HG03039 (cell line): ENCODE measurements around the gene TRIP13.

Experiments used
- ATAC-seq: cut with Tn5 transposase; IDR thresholded peaks from one replicate; pipeline ENCODE4 v1.9.1; 2021; ENCODE audit warnings: mild to moderate bottlenecking, moderate library complexity; ENCODE audit not compliant: unreplicated experiment

TRIP13 gene

DNA sequence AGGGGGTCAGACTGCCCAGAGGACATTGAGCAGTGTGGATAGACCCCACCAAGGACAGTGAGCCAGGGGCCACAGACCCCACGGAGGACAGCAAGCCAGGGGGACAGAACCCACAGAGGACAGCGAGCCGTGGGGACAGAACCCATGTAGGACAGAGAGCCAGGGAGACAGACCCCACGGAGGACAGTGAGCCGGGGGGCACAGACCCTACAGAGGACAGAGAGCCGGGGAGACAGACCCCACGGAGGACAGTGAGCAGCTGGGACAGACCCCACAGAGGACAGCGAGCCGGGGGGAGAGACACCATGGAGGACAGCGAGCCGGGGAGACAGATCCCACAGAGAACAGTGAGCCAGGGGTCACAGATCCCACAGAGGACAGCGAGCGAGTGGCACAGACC lies 38.5 kb upstream of the TRIP13 start:
- ATAC-seq = no peak

DNA sequence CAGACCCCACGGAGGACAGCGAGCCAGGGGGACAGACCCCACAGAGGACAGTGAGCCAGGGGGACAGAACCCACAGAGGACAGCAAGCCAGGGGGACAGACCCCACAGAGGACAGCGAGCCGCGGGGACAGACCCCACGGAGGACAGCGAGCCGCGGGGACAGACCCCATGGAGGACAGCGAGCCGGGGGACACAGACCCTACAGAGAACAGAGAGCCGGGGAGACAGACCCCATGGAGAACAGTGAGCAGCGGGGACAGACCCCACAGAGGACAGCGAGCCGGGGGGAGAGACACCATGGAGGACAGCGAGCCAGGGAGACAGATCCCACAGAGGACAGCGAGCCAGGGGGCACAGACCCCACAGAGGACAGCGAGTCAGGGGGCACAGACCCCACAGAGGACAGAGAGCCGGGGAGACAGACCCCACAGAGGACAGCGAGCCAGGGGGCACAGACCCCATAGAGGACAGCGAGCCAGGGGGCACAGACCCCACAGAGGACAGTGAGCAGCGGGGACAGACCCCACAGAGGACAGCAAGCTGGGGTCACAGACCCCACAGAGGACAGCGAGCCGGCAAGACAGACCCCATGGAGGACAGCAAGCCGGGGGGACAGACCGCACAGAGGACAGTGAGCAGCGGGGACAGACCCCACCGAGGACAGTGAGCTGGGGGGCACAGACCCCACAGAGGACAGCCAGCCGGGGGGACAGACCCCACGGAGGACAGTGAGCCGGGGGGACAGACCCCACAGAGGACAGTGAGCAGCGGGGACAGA lies 37.5 kb upstream of the TRIP13 start:
- no peak for ATAC-seq

DNA sequence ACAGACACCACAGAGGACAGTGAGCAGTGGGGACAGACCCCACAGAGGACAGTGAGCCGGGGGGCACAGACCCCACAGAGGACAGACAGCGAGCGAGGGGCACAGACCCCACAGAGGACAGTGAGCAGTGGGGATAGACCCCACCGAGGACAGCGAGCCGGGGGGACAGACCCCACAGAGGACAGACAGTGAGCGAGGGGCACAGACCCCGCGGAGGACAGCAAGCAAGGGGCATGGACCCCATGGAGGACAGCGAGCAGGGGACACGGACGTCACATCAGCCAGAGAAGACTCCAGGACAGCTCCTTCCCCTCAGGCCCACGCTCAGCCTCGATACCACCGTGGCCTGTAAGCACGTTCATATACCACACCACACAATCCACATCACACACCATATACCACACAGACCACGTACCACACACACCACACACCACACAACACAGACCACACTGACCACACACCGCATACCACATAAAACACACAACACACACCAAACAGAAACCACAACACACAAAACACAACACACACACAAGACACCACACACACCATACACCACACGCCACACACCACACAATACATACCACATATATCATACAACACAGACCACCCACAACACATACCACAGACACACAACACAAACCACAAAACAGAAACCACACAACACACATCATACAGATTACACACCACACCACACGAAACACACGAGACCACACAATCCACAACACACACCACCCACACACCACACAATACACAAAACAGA lies 36.7 kb upstream of the TRIP13 start:
- no peak for ATAC-seq

DNA sequence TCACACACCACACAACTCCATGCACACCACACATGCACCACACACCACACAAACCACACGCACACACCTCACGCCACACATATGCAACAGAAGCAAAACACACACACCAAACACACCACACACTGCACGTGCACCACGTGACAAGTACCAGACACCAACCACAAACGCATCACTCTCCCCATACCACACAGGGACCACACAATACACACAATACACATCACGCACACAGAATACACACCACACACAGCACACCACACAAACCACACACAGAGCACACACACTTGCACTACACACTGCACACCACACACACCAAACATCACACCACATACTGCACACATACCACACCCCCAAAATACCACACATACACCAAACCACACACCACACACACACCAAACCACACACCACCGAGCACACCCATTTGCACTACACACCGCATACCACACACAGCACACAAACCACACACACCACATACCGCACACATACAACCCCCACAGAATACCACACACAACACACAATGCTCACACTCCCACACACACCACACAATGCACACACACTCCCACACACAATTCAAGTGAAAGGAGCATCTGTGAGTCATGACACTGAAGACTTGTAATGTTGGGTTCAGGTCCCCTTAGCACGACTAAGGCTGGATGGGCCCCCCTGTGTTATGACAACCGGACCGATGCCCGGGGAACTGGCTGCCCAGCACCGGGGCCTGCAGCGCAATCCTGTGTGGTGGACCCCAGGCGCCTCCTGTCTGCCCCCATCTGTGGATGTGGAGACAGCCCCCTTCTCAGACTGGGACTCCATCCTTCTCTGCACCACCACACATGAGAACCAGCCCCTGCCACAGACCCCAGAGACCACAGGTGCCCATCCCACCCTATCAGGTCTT lies 35.9 kb upstream of the TRIP13 start:
- ATAC-seq = no peak

DNA sequence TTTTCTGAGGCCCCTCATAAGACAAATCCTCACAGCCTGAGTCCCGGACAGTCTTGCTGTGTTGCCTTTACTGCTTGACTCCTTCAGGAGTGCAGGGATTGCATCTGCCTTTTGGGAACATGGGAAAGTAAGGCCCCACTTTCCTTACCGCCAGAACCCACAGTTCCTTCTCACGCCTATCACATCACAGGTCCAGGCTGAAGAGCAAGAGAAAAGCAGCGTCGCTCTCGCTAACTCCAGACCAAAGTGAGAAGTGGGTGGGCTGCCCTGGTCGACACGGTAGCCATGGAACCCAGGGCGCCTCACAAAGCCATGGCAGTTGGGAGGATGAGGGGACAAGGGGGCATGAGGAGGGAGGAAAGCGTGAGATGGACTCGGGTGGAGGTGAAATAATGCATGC lies 34.0 kb upstream of the TRIP13 start:
- ATAC-seq = no peak

DNA sequence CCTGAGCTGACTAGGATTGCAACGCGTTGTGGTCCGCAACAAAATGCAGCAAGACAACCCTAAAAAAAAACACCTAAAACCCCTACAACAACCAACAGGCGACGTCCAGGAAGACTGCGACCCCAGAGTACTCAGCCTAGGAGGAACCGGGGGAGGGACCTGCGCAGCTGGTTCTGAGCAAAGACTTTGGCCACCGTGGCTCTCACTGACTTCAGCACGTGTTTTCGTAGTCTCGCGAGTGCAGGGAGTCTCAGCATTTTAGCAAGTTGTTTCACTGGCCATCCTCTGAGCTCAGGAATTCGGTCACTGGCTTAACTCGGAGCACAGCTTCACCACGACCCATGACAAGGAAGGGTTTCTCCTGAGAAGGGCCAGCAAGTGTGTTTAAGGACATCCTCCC lies 33.3 kb upstream of the TRIP13 start:
- ATAC-seq = no peak

DNA sequence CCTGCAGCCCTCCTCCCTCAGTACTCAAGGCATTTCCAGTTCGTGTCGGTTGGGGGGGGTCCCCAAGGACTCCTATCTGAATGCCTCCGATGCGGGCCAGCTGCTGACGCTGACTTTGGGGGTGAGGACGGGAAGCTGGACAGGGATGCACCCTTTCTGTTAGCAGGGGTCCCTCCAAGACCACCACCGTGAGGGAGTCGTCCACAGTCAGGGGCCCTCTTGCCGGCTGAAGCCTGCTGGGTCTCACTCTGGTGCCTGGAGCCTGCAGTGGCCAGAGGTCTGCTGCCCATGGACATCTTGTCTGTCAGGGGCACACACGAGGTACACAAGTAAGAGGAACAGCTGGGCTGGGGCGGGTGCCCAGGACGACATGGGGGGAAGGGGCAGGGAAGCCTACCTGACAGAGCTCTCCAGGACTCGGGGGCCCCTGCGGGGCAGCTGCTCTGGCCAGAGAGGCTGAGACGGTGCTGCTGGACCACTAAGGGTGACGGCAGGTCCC lies 32.8 kb upstream of the TRIP13 start:
- ATAC-seq = no peak

DNA sequence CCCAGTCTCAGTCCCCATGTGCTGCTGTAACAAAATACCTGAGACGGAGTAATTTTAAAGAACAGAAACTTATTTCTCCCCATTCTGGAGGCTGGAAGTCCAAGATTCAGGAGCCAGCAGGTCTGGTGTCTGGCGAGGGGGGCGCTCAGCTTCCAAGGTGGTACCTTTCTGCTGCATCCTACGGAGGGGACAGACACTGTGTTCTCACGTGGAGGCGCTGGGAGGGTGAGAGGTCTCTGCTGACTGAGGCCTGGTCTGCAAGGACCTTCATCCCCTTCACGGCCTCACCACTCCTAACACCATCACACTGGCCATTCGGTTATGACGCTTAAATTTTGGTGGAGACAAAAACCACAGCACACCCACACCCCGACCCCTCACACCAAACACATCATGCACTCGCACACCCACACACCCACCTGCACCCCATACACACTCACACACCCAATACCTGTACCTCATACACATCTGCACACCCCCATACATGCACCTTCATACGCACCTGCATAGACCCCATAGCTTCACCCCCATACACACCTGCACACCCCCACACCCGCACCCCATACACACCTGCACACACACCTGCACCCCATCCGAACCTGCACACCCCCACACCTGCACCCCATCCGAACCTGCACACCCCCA lies 32.1 kb upstream of the TRIP13 start:
- ATAC-seq = no peak

DNA sequence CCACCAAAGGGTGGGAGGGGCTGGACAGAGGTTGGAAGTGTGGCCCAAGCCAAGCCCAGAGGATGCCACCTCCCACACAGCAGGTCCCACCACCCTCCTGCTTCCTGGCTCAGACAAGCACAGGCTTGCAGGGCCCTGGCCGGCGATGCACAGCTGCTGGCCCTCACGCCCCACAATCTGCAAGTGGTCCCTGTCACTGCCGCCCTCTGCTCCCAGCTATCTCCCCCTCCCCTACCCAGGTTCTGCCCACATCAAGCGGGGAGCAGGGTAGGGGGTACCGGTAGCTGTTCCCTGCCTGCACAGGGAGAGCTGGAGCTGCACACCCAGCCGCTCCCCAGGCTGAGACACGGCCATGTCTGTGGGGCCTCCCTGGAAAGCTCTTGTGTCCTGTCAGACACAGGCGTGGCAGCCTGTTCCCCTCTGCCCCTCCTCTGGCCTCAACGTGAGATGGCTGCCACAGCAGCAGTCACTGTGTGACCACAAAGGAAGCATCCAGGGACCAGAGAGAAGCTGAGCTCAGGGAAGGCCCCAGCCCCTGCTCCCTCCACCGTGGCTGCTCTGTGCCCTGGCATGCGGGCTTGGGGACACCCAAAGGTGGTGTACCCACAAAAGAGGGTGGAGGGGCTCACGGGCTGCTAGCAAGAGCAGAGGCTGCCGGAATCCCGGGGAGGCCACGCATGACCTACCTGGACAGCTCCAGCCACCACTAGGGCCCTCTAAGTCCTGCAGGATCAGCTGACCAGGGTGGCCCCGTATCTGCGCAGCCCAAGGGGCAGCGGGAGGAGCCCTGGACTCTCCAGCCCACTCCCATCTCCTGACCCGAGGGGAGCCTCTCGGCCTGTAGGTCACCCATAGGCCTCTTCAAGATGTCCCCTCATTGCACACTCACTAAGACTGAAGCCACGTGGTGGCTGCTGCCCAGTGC lies 31.0 kb upstream of the TRIP13 start:
- ATAC-seq = no peak

DNA sequence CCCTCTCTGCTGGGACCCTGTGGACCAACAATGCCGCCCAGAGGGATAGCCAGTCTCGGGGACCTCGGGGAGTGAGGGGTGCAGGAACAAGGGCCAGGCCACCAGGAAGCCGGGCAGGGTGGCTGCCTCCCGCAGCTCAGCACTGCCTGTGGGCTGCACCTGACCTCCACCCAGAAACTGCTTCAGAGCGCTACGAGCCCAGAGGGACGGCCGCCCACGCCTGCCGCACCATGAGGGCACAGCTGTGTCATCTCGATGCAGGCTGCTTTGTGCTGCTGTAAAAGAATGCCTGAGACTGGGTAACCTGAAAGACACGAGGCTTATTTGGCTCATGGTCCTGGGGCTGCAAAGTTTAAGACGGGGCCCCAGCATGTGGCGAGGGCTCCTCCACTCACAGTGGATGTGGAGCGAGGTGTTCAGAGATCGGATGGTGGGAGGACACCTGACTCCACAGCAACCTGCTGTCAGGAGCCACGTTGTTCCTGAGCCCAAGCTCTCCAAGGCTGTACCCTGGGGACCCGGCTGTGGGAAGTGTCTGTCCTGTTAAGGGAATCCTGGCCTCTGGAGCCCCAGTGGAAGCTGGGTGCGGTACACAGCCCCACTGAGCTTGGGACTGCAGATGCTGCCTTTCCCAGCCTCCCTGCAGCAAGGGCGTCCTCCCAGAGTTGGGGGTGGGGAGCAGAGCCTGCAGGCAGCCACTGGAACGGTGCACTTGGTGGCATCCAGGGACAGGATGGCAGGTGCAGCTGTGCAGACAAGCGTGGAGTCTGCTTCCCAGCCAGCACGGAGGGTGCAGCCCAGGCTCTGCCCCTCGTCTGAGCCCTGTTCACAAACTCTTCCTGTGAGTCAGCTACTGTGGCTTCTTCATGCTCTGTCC lies 30.1 kb upstream of the TRIP13 start:
- no peak for ATAC-seq

DNA sequence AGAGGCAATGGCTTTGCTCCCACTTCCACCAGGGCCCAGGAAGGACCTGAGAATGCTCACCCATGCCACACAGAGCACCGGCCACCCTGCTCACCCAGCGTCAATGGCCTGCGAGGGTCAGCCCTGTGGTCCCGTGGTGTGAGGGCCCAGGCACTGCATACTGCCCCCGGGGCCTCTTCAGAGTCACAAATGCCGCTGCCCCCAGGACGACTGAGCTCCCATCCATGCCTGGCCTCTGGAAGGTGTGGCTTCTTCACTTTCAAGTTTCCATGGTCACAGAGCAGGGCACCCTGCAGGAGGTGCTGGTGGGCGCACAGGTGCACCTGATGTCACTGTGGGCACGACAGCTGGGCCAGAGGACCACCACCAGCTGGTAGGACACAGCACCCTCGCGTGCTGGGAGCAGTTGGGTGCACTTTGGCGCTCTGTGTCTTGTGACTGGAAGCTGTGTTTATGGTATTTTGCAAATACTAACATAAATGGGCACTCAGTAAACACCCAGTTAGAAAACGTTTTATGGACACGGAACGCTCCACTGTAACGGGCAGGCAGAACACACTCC lies 29.4 kb upstream of the TRIP13 start:
- no peak for ATAC-seq

DNA sequence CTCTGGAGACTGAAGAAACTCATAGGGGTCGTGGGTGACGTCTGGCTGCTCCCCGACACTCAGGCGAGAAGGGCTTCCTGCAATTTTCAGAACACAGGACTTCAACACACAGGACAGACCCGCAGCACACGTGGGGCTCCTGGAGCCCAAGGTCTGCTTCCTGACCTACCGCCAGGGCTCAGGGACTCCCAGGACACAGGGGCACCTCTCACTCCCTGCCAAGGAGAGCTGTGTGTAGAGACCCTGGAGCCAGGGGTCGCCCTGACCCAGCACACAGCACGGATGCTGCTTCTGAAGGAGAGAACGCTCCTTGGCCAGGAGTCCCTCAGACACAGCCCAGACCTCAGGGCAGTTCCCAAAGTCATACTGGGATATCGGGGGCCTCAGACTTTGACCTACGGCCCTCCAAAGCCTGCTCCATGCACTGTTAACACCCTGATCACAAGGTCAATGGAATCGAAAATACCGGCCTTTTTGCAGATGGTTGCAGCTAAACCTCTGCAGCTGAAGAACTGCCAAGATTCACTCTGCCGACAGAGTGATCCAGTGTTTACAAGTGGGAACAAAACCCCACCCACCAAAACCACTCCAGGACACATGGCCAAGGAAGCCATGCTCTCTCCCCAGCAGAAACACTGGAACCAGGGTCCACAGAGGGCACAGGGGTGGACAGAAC lies 28.1 kb upstream of the TRIP13 start:
- ATAC-seq = no peak

DNA sequence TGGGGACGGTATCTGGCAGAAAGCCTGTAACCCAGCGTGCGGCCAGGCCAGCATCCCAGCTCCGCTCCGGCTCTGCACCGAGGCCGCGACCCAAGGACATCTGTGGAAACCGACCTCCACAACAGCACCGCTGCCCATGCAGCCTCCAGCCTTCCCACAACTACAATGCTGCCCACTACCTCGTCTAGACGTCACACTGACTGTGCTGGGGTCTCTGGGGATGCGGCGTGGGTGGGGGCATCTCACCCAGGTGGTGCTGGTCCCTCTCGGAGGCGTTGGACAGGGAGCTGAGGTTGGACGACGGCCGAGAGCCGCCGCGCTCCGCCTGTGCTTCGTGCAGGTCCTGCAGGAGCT lies 27.5 kb upstream of the TRIP13 start:
- no peak for ATAC-seq

DNA sequence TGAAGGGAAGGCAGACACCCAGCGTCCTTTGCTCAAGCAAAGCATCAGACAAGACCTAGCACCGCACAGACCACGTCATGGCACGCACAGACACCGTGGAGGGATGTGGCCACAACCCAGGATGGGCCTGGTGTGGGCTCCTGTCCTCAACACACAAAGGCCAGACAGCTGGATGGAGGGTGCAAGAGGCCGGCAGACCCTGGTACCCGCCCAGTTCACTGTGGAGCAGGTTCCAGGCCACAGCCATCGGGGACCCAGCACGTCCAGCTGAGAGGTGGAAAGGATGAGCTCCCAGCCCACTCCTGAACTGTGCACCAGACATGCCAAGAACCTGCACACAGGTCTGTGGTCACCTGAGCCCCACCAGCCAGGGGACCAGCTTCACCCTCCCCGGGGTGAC lies 26.9 kb upstream of the TRIP13 start:
- no peak for ATAC-seq

DNA sequence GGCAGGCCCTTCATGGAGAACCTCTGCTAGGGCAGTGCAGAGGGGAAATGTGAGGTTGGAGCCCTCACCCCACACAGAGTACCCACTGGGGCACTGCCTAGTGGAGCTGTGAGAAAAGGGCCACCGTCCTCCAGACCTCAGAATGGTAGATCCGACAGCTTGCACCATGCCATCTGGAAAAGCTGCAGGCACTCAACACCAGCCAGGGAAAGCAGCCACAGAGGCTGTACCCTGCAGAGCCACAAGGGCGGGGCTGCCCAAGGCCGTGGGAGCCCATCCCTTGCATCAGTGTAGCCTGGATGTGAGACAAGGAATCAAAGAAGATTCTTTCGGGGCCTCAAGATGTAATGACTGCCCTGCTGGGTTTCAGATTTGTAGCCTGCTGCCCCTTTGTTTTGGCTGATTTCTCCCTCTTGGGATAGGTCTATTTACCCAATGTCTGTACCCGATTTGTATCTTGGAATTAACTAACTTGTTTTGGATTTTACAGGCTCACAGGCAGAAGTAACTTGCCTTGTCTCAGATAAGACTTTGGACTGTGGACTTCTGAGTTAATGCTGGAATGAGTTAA lies 25.3 kb upstream of the TRIP13 start:
- no peak for ATAC-seq

DNA sequence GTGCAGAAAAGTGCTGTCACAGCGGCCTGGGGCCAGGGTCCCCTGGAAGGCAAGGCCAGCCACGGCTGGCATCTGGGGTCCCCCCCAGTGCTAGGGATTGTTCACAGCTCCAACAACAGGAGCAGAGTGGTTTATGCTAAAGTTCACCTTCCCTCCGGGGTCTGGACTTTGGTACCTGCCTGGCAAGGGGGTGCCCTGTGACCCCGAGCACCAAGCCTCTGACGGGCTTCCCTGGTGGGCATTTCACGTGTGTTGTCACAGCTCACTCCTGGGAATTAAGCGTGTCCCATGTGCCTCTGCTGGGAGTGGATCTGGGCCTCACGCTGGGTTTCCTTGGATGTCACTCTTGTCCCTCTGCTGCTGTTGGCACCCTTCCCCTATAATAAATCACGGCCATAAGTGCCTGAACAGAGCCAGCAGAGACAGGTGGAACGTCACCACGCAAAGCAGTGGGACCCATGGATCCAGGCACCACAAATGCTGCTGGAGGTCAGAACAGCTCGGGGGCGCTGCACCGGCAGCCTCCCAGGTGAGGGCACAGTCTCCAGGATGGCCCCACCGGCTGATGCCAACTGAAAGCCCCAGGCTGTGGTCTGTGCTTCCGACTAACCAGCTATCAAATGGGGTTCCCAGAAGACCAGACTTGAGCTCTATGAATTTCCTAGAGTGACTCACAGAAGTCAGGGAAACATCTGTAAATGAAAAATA lies 24.1 kb upstream of the TRIP13 start:
- no peak for ATAC-seq

DNA sequence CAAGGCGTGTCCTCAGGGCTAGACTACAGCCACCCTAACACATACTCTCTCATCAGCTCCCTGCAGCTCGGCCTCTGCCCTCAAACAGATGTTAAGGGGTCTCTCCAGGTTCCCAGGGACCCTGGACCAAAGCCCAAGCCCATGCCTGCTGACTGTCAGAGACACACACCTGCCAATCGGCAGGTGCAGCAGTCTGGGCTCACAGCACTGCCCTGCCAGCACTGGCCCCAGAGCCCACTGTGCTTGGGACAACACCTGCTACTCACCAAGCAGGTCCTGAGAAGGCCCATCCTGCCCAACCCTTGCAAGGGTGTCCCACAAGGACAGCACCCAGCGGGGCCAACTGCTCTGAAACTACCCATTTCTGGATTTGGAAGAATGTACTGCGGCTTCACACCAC lies 21.7 kb upstream of the TRIP13 start:
- no peak for ATAC-seq
